Spleen (tissue), 11 donors: ENCODE data around the gene CARD10. TPM values are rescaled to one million over a fixed set of nuclear protein-coding genes. Genes with fewer than 3 reads are reported as not detected.
"Not testable (repeated sequence)": the region's sequence is repeated elsewhere in the genome, so short reads cannot be mapped to it uniquely, and the experiment has no call there.

Experiments used
- DNase-seq: peaks from one replicate; pipeline ENCODE4 v3.0.0-alpha.2; 2020
- H3K27ac ChIP-seq, 8 donors: fragments of 200-600 bp; sonication (generic) in 7 of 8; 1 replicate in 4 of 8; 2 replicates in 4 of 8; pipeline versions ENCODE4 v1.5.0 to v1.8.0; 2016 to 2021; ENCODE audit warnings: inconsistent platforms in 4 of 8, mild to moderate bottlenecking in 4 of 8, moderate library complexity in 1 of 8
- H3K27me3 ChIP-seq, 7 donors: fragments of 200-600 bp; sonication (generic) in 6 of 7; replicated peaks in 1 of 7; 1 replicate in 4 of 7; 2 replicates in 3 of 7; pipeline versions ENCODE4 v1.5.0 to v1.8.0; 2016 to 2021; ENCODE audit warnings: inconsistent platforms in 3 of 7, mild to moderate bottlenecking in 1 of 7
- H3K36me3 ChIP-seq, 6 donors: fragments of 200-600 bp; sonication (generic) in 5 of 6; 1 replicate in 4 of 6; 2 replicates in 2 of 6; pipeline versions ENCODE4 v1.5.0 to v1.8.0; 2016 to 2021; ENCODE audit warnings: inconsistent platforms in 2 of 6
- H3K4me1 ChIP-seq, 6 donors: fragments of 200-600 bp; sonication (generic) in 5 of 6; 1 replicate in 3 of 6; 2 replicates in 3 of 6; pipeline versions ENCODE4 v1.5.0 to v1.8.0; 2016 to 2021; ENCODE audit warnings: inconsistent platforms in 3 of 6
- H3K4me3 ChIP-seq, 8 donors: fragments of 200-600 bp; sonication (generic) in 7 of 8; 1 replicate in 4 of 8; 2 replicates in 4 of 8; pipeline versions ENCODE4 v1.5.0 to v1.8.0; 2016 to 2021; ENCODE audit warnings: inconsistent platforms in 4 of 8, mild to moderate bottlenecking in 4 of 8, moderate library complexity in 2 of 8
- H3K9me3 ChIP-seq, 8 donors: fragments of 200-600 bp; sonication (generic) in 7 of 8; 1 replicate in 4 of 8; 2 replicates in 4 of 8; pipeline versions ENCODE4 v1.5.0 to v1.8.0; 2016 to 2021; ENCODE audit warnings: inconsistent platforms in 4 of 8
- POLR2A ChIP-seq, 3 donors: fragments of 450-650 bp; IDR thresholded peaks; one replicate each; pipeline ENCODE4 v1.5.1; 2017; ENCODE audit warnings: antibody characterized with exemption in 3 of 3, mild to moderate bottlenecking in 1 of 3
- POLR2AphosphoS5 ChIP-seq, 3 donors: sonication (generic); formaldehyde crosslinking; IDR thresholded peaks; one replicate each; pipeline ENCODE4 v1.5.1; 2017; ENCODE audit warnings: antibody characterized with exemption in 3 of 3
- WGBS, 5 donors: extraction: QIAGEN DNeasy Blood & Tissue Kit in 3 of 5; methylation state at CpG; one replicate each; pipeline versions ENCODE4 v1.1.5 to v1.1.7; 2013 to 2018; 5-methylcytosine and 5-hydroxymethylcytosine counted together
- intact Hi-C: fragments of 100-400 bp; cut with DNase I; formaldehyde crosslinking; loops from one replicate; pipeline ENCODE4 v1.15.0; 2023; ENCODE audit warnings: low total_unique reads
- polyA plus RNA-seq, 3 donors: library from polyadenylated mRNA; stranded (reverse); fragments of 200-250 nt; gene quantifications; one replicate each; pipeline ENCODE4 v1.2.1, GENCODE V29; 2013
- total RNA-seq, 7 donors: library from RNA; depleted of rRNA in 3 of 7; stranded (reverse); fragments of >200 nt in 3 of 7; fragmentation: NEBNext Ultra II Directional in 4 of 7; extraction: Animal tissue kit (Norgen Biotek cat#: 25700) in 4 of 7; gene quantifications; one replicate each; pipeline versions ENCODE4 v1.1.0 to v1.2.1, GENCODE V29; 2016 to 2021
- TF ChIP-seq, protein P1 (sequence below), 11 experiments: fragments of 200-600 bp in 7 of 11; fragments of 450-650 bp in 4 of 11; sonication (generic) in 4 of 11; IDR thresholded peaks in 8 of 11; conservative IDR thresholded peaks in 3 of 11; 1 replicate in 7 of 11; 2 replicates in 4 of 11; pipeline versions ENCODE4 v1.4.0 to v1.8.0; 2016 to 2021; ENCODE audit warnings: antibody characterized with exemption in 11 of 11, inconsistent platforms in 4 of 11, mild to moderate bottlenecking in 1 of 11
- donor health status: healthy with polysubstance abuse.
- donor health status: DM: no; HTN: no; CAD: no; lungs with moderate emphysema.
- donor health status: DM: no; HTN: no; CAD: no.
- donor health status: Bipolar disorder and iron deficiency.
- donor health status: healthy.
- donor health status: DM: no; HTN: no; CAD: no.
- donor health status: DM: yes; HTN: yes; CAD: no.

The CARD10 gene
- total and polyA plus RNA-seq, 10 donors: 2.5 to 12.5 (median 9.5) TPM

DNA sequence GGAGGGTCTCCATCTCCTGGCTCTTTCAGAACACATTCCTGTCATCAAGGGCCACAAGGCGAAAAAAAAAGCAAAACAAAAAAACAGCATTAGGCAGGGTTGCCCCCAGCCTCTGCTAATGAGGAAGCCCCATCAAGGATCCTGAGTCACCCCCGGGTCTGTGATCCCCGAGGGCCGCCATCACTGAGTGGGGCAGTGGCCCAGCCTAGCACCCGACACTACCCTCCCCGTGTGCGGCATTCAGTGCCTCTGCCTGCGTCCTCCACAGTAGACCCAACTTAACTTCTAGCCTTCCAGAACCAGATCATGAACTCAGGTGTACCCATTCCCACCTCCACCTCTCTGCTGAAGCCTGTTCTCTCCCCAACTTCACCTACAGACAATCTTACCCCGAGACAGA lies 34.5 kb upstream of the CARD10 start:
- WGBS, 5 donors: 89 to 95% (median 90%) methylated on average over 9 of the region's 9 CpGs
- Histone ChIP-seq H3K36me3 (no peaks in the 10 kb centered on the region), H3K27me3 (peaks cover 0 to 61% (median 0%) of the 10 kb centered on the region in 7 donors), H3K4me1 (peaks cover 0 to 47% (median 22%) of the 10 kb centered on the region in 6 donors), H3K4me3 (no peak overlapping the region), H3K9me3 (no peaks in the 10 kb centered on the region), H3K27ac (peak overlapping the region in 1 of 8 donors; percentile 74)
- DNase-seq: no peak
- intact Hi-C loops: no loop called here
- TF ChIP-seq, protein P1, sequence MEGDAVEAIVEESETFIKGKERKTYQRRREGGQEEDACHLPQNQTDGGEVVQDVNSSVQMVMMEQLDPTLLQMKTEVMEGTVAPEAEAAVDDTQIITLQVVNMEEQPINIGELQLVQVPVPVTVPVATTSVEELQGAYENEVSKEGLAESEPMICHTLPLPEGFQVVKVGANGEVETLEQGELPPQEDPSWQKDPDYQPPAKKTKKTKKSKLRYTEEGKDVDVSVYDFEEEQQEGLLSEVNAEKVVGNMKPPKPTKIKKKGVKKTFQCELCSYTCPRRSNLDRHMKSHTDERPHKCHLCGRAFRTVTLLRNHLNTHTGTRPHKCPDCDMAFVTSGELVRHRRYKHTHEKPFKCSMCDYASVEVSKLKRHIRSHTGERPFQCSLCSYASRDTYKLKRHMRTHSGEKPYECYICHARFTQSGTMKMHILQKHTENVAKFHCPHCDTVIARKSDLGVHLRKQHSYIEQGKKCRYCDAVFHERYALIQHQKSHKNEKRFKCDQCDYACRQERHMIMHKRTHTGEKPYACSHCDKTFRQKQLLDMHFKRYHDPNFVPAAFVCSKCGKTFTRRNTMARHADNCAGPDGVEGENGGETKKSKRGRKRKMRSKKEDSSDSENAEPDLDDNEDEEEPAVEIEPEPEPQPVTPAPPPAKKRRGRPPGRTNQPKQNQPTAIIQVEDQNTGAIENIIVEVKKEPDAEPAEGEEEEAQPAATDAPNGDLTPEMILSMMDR (IDR thresholded peaks at IDR 0.05 in 8 of 11, conservative IDR thresholded peaks at IDR 0.05 in 3 of 11): no peak
- no peak for TF ChIP-seq POLR2AphosphoS5 (IDR thresholded peaks at IDR 0.05)
- no peak for TF ChIP-seq POLR2A (IDR thresholded peaks at IDR 0.05)

DNA sequence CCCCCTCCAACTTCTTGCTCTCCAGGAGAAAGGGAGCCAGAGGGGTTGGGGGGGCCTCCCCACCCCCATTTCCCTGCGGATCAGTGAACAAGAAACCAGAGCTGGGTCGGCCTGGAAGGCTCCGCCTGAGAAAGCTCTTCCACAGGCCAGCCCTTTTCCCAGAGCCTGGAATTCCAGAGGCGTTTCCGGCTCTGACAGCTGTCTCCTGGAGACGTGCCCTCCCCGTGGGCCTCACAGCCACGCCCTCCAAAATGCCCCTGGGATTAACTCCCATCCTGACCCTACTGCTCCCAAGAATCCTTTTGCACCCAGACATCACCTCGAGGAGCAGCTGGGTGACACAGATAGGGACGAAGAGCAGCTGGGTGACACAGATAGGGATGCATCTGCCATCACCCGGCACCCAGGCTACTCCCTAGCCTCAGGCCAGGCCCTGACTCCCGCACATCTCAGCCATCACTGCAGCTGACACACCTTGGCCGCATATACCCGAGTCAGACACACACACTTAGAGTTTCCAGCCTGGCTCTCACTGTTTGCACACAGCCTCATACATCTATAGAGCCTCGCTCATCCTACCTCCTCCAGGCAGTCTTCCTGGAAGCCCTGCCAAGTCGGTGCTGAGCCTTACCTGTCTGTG lies 33.4 kb upstream of the CARD10 start:
- peak; percentile 17 to 36 (median 33) for TF ChIP-seq POLR2AphosphoS5 (IDR thresholded peaks at IDR 0.05)
- TF ChIP-seq POLR2A (IDR thresholded peaks at IDR 0.05): no peak
- Histone ChIP-seq H3K4me3 (no peak overlapping the region), H3K36me3 (no peaks in the 10 kb centered on the region), H3K27me3 (peaks cover 0 to 50% (median 0%) of the 10 kb centered on the region in 7 donors), H3K4me1 (peaks cover 0 to 53% (median 21%) of the 10 kb centered on the region in 6 donors), H3K27ac (peak overlapping the region in 6 of 8 donors; percentile 29 to 74 (median 69)), H3K9me3 (no peaks in the 10 kb centered on the region)
- WGBS, 5 donors: 39 to 80% (median 66%) methylated on average over 11 to 16 of the region's 16 CpGs
- no peak for DNase-seq
- intact Hi-C loops: no loop called here

DNA sequence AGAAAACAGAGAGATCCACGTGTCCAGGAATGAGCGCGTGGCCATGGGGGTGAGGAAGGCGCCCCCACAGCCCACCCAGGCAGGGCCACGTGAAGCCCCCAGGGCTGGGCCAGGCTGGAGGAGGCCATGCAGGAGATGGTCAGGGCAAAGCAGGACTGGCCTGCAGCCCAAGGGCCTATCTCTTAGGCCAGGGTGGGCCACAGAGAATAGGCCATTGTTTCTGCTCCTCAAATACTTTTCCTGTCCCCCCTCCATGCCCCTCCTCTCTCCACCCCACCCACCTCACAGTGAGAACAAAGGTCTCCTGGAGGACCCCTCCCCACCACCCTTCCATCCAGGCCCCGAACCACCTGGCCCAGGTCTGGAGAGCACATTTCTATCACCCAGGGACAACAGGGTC lies 32.8 kb upstream of the CARD10 start:
- 65 to 90% (median 70%) methylated on average over 6 of the region's 6 CpGs for WGBS, 5 donors
- intact Hi-C loops: no loop called here
- Histone ChIP-seq H3K4me1 (peaks cover 0 to 57% (median 24%) of the 10 kb centered on the region in 6 donors), H3K9me3 (no peaks in the 10 kb centered on the region), H3K4me3 (no peak overlapping the region), H3K27ac (peak overlapping the region in 6 of 8 donors; percentile 16 to 74 (median 69)), H3K27me3 (peaks cover 0 to 43% (median 0%) of the 10 kb centered on the region in 7 donors), H3K36me3 (no peaks in the 10 kb centered on the region)
- TF ChIP-seq, protein P1 (IDR thresholded peaks at IDR 0.05 in 8 of 11, conservative IDR thresholded peaks at IDR 0.05 in 3 of 11): no peak
- TF ChIP-seq POLR2AphosphoS5 (IDR thresholded peaks at IDR 0.05) (no peak), POLR2A (IDR thresholded peaks at IDR 0.05) (no peak)
- no peak for DNase-seq

DNA sequence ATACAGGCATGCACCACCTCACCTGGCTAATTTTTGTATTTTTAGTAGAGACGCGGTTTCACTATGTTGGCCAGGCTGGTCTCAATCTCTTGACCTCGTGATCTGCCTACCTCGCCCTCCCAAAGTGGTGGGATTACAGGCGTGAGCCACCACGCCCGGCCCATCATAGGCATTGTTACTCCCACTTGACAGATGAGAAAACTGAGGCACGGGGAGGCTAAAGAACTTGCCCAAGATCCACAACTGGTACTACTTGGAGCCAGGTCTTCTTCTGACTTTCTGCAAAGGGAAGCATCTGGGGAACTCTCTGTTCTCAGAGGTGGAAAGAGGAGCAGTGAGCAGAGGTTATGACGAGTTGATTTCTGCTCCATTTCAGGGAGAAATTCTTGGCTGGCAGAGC lies 31.7 kb upstream of the CARD10 start:
- 86 to 94% (median 89%) methylated on average over 9 of the region's 9 CpGs for WGBS, 5 donors
- H3K4me3 ChIP-seq, intact Hi-C loops, H3K9me3 ChIP-seq, H3K36me3 ChIP-seq, DNase-seq: not testable (repeated sequence)
- peaks cover 0 to 37% (median 0%) of the 10 kb centered on the region in 7 donors for H3K27me3 ChIP-seq
- H3K4me1 ChIP-seq: peaks cover 9 to 62% (median 32%) of the 10 kb centered on the region in 6 donors
- peak overlapping the region in 5 of 8 donors; percentile 16 to 74 (median 74) for H3K27ac ChIP-seq

DNA sequence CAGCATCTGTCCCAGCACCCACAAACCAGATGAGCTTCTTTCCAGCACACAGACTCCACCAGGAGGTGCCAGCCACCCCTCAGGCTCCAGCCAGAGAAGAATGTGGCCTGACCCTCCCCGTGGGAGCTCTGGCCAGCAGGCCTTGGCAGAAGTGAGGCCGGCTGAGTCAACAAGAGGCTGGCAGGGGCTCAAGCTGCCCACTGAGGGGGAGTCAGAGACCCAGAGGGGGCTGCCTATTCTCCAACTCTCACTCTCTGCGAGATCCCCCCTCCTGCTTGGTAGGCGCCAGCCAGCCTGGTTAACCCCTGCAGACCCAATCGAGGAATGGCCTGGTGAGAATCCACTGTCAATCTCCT lies 30.5 kb upstream of the CARD10 start:
- peaks cover 0 to 45% (median 0%) of the 10 kb centered on the region in 7 donors for H3K27me3 ChIP-seq
- H3K9me3 ChIP-seq: no peaks in the 10 kb centered on the region
- DNase-seq: no peak
- H3K4me3 ChIP-seq: no peak overlapping the region
- no peaks in the 10 kb centered on the region for H3K36me3 ChIP-seq
- WGBS, 5 donors: 37 to 82% (median 67%) methylated on average over 5 of the region's 5 CpGs
- TF ChIP-seq POLR2AphosphoS5 (IDR thresholded peaks at IDR 0.05): peak in 2 of 3 donors; percentile 14 to 24
- TF ChIP-seq POLR2A (IDR thresholded peaks at IDR 0.05): no peak
- intact Hi-C loops: no loop called here
- H3K27ac ChIP-seq: peak overlapping the region in 6 of 8 donors; percentile 29 to 74 (median 50)
- H3K4me1 ChIP-seq: peaks cover 19 to 74% (median 43%) of the 10 kb centered on the region in 6 donors
